ENCODE measurements around the gene ZNF226. TPM values are rescaled to one million over a fixed set of nuclear protein-coding genes. Genes with fewer than 3 reads are reported as not detected.
A peak's percentile ranks its signal among the peaks of the same experiment; 100 is the strongest.
"Not testable (repeated sequence)": the region's sequence is repeated elsewhere in the genome, so short reads cannot be mapped to it uniquely, and the experiment has no call there.

ZNF226 gene
- total RNA-seq, result 11.4 and 19.2 TPM in 2 replicates

GRCh38 chr19:44164673-44165512 is at the start of gene ZNF226:
ZNF226 (plus strand) TSS chr19:44165100; CDS start chr19:44170081, 4,981 bp downstream.
- peak; percentile 99 for DNase-seq

GRCh38 chr19:44121162-44121561 is 43.7 kb upstream of the ZNF226 start:
- not testable (repeated sequence) for DNase-seq

- DNase-seq, result no peak
Observed at GRCh38 chr19:44131955-44132354, 32.9 kb upstream of the ZNF226 start.

- peak; percentile 86 for DNase-seq
Observed at GRCh38 chr19:44141191-44142058, 23.5 kb upstream of the ZNF226 start, which contains the start of gene ZNF234. ZNF234 (plus strand) TSS chr19:44141554; CDS start chr19:44144633, 3,079 bp downstream.

GRCh38 chr19:44142059-44142433 is 22.9 kb upstream of the ZNF226 start:
- DNase-seq, result peak; percentile 36

GRCh38 chr19:44149776-44150175 is 15.1 kb upstream of the ZNF226 start:
- DNase-seq, result no peak

- no peak for DNase-seq
Observed at GRCh38 chr19:44151491-44151890, 13.4 kb upstream of the ZNF226 start.

- no peak for DNase-seq
Observed at GRCh38 chr19:44156475-44156874, 8.4 kb upstream of the ZNF226 start.

- no peak for DNase-seq
Observed at GRCh38 chr19:44163789-44164188, 1.1 kb upstream of the ZNF226 start.

- DNase-seq, result no peak
Observed at GRCh38 chr19:44164327-44164672, 600 bp upstream of the ZNF226 start.

- not testable (repeated sequence) for DNase-seq
Observed at GRCh38 chr19:44170660-44171059, 5.8 kb downstream of the ZNF226 start.

- DNase-seq, result no peak
Observed at GRCh38 chr19:44176590-44176989, 11.7 kb downstream of the ZNF226 start.

GRCh38 chr19:44180968-44181367 is 16.1 kb downstream of the ZNF226 start:
- no peak for DNase-seq

- DNase-seq, result no peak
Observed at GRCh38 chr19:44182145-44182544, 17.2 kb downstream of the ZNF226 start.

- no peak for DNase-seq
Observed at GRCh38 chr19:44190020-44190419, 25.1 kb downstream of the ZNF226 start.

- DNase-seq, result no peak
Observed at GRCh38 chr19:44192127-44192526, 27.2 kb downstream of the ZNF226 start.

GRCh38 chr19:44196772-44197171 is 31.9 kb downstream of the ZNF226 start:
- no peak for DNase-seq

- DNase-seq, result no peak
Observed at GRCh38 chr19:44202470-44202869, 37.6 kb downstream of the ZNF226 start.

- DNase-seq, result no peak
Observed at GRCh38 chr19:44202974-44203373, 38.1 kb downstream of the ZNF226 start.

GRCh38 chr19:44203877-44204276 is 39.0 kb downstream of the ZNF226 start:
- not testable (repeated sequence) for DNase-seq

- DNase-seq, result no peak
Observed at GRCh38 chr19:44204772-44205171, 39.9 kb downstream of the ZNF226 start.

- peak; percentile 93 for DNase-seq
Observed at GRCh38 chr19:44207126-44207803, 42.4 kb downstream of the ZNF226 start.
